Lung (tissue), 12 donors: ENCODE data around the gene SAA1. TPM values are rescaled to one million over a fixed set of nuclear protein-coding genes. Genes with fewer than 3 reads are reported as not detected.

Experiments
- ATAC-seq: fragments of 200-7000 bp; cut with Tn5 transposase; one replicate; pipeline ENCODE4 v1.9.1; 2020; ENCODE audit warnings: moderate number of reproducible peaks; ENCODE audit not compliant: insufficient read depth, low FRiP score
- DNase-seq, 3 donors: peaks; one replicate each; pipeline ENCODE4 v3.0.0-alpha.2; 2013 to 2017
- H3K27ac ChIP-seq, 2 donors: one replicate each; pipeline ENCODE4 v1.5.1; 2013; ENCODE audit warnings: mild to moderate bottlenecking in 2 of 2, moderate library complexity in 2 of 2, control low read depth in 1 of 2, inconsistent platforms in 1 of 2, low read depth in 1 of 2, low read length in 1 of 2
- H3K27me3 ChIP-seq, 3 donors: one replicate each; pipeline ENCODE4 v1.5.1; 2013; ENCODE audit warnings: low read length in 2 of 3; ENCODE audit not compliant: control insufficient read depth in 3 of 3, insufficient read depth in 3 of 3
- H3K36me3 ChIP-seq, 4 donors: one replicate each; pipeline ENCODE4 v1.5.1; 2013; ENCODE audit warnings: low read length in 4 of 4, mild to moderate bottlenecking in 1 of 4, moderate library complexity in 1 of 4; ENCODE audit not compliant: control insufficient read depth in 4 of 4, insufficient read depth in 4 of 4
- H3K4me1 ChIP-seq, 5 donors: one replicate each; pipeline ENCODE4 v1.5.1; 2013; ENCODE audit warnings: low read length in 5 of 5, mild to moderate bottlenecking in 2 of 5, moderate library complexity in 1 of 5; ENCODE audit not compliant: control insufficient read depth in 5 of 5, insufficient read depth in 5 of 5
- H3K4me3 ChIP-seq: one replicate; pipeline ENCODE4 v1.5.1; 2013; ENCODE audit warnings: mild to moderate bottlenecking, control low read depth, moderate library complexity
- H3K9ac ChIP-seq, 2 donors: one replicate each; pipeline ENCODE4 v1.5.1; 2013; ENCODE audit warnings: low read length in 2 of 2, control low read depth in 1 of 2; ENCODE audit not compliant: insufficient read depth in 1 of 2
- H3K9me3 ChIP-seq, 4 donors: one replicate each; pipeline ENCODE4 v1.5.1; 2013; ENCODE audit warnings: low read length in 3 of 4, mild to moderate bottlenecking in 1 of 4, moderate library complexity in 1 of 4; ENCODE audit not compliant: control insufficient read depth in 4 of 4, insufficient read depth in 3 of 4
- WGBS, 2 donors: extraction: QIAGEN DNeasy Blood & Tissue Kit; methylation state at CpG; one replicate each; pipeline ENCODE4 v1.1.7; 2013; 5-methylcytosine and 5-hydroxymethylcytosine counted together
- polyA plus RNA-seq, 2 donors: library from polyadenylated mRNA; stranded (reverse); fragments of 200-250 nt; gene quantifications; one replicate each; pipeline ENCODE4 v1.2.1, GENCODE V29; 2013
- total RNA-seq, 2 donors: library from RNA; depleted of rRNA in 1 of 2; stranded (reverse); fragments of >200 nt in 1 of 2; gene quantifications; one replicate each; pipeline ENCODE4 v1.2.1, GENCODE V29; 2014 to 2021
- TF ChIP-seq, protein P1 (sequence below): IDR thresholded peaks from 2 replicates; pipeline ENCODE4 v1.5.1; 2012; ENCODE audit warnings: mild to moderate bottlenecking; ENCODE audit errors: control extremely low read depth, extremely low read depth
- donor health status: control.
- donor health status: control.
- donor health status: Bipolar disorder and iron deficiency.
- donor health status: healthy.
- donor health status: DM: yes; HTN: yes; CAD: no.

The SAA1 gene
- total and polyA plus RNA-seq, 4 donors = 44.4 to 2,589 (median 204) TPM

DNA sequence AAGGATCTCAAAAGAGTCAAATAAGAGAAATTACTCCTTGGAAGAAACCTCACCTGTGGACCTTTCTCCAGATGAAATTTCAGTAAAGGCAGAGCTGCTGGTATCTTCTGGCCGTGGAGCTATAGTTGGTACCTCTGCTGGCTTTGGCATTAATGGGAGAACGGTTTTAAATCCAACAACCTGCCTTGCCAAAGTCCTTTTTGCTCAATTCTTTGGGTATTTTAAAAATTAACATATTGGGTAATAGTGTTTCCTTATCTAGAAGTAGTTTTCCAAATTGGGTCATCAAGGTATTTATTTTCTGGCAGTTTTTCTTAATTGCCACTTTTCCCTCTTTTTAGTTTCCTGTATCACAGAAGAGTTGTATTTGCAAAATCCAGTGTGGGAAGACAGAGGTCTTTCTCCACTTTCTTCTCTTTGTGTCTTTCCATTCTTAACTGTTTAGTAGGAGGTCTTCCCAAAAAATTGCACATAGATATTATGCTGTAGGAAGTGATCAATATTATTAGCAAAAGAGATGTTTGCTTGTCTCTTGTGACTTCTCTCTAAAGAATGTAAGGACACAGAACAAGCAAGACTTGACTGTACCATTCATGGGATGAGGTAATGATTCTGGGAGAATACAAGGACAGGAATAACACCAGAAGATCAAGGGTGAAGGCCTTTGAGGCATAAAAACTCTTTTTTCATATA is 29.3 kb upstream of the SAA1 start, which contains the start of gene SAA4:
Gene SAA4 (minus strand): TSS at position 139 of the 693 bp plus-strand sequence. CDS start 876 bp downstream, outside the sequence.
- Histone ChIP-seq H3K9ac (no peak within 1 kb of the TSS), H3K27me3 (peaks cover 0 to 3% (median 0%) of the 10 kb centered on the region in 3 donors), H3K4me1 (no peaks in the 10 kb centered on the region), H3K9me3 (no peaks in the 10 kb centered on the region), H3K36me3 (no peaks in the 10 kb centered on the region), H3K27ac (no peak within 1 kb of the TSS), H3K4me3 (no peak within 1 kb of the TSS)
- TF ChIP-seq, protein P1, sequence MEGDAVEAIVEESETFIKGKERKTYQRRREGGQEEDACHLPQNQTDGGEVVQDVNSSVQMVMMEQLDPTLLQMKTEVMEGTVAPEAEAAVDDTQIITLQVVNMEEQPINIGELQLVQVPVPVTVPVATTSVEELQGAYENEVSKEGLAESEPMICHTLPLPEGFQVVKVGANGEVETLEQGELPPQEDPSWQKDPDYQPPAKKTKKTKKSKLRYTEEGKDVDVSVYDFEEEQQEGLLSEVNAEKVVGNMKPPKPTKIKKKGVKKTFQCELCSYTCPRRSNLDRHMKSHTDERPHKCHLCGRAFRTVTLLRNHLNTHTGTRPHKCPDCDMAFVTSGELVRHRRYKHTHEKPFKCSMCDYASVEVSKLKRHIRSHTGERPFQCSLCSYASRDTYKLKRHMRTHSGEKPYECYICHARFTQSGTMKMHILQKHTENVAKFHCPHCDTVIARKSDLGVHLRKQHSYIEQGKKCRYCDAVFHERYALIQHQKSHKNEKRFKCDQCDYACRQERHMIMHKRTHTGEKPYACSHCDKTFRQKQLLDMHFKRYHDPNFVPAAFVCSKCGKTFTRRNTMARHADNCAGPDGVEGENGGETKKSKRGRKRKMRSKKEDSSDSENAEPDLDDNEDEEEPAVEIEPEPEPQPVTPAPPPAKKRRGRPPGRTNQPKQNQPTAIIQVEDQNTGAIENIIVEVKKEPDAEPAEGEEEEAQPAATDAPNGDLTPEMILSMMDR = no peak
- no peak for ATAC-seq
- no peak for DNase-seq
- 68 to 69% methylated on average over 2 of the region's 2 CpGs for WGBS, 2 donors

DNA sequence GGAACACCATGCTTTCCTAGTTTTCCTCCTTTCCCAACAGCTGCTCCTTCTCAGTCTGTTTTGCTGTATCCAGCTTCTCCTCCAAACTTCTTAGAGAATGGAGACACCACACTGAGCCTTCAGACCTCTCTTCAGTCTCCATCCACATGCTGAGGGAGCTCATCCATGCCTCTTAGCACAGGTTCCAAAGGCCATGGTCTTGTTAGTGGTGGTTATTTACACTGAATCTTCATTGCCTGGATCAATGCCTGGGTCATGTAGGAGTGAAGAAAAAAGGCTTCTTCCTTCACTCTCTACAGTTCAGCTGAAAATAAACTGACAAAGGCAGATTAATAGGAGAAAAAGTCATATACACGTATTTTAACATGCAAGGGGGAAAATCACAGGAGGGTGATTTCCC is 26.4 kb upstream of the SAA1 start:
- no peak overlapping the region for H3K4me3 ChIP-seq
- H3K9me3 ChIP-seq = no peaks in the 10 kb centered on the region
- no peak overlapping the region for H3K27ac ChIP-seq
- DNase-seq (no peak), ATAC-seq (no peak)
- H3K36me3 ChIP-seq = no peaks in the 10 kb centered on the region
- no peaks in the 10 kb centered on the region for H3K4me1 ChIP-seq
- TF ChIP-seq, protein P1 = no peak
- H3K9ac ChIP-seq = no peak overlapping the region
- 85 to 92% methylated on average over 1 of the region's 1 CpG for WGBS, 2 donors
- H3K27me3 ChIP-seq = peaks cover 0 to 3% (median 0%) of the 10 kb centered on the region in 3 donors

GRCh38 chr11:18243783-18244362 is 22.2 kb upstream of the SAA1 start:
- Histone ChIP-seq H3K9ac (no peak overlapping the region), H3K4me1 (no peaks in the 10 kb centered on the region), H3K27me3 (peaks cover 0 to 3% (median 0%) of the 10 kb centered on the region in 3 donors), H3K4me3 (no peak overlapping the region), H3K27ac (no peak overlapping the region), H3K9me3 (no peaks in the 10 kb centered on the region), H3K36me3 (no peaks in the 10 kb centered on the region)
- TF ChIP-seq, protein P1 = peak; percentile 61
- ATAC-seq = no peak
- WGBS, 2 donors = 0% methylated on average over 1 of the region's 1 CpG
- DNase-seq = peak; percentile 30 to 48 (median 42)
